ENCODE results near the gene ITFG2. TPM values are rescaled to one million over a fixed set of nuclear protein-coding genes. Genes with fewer than 3 reads are reported as not detected.

ITFG2 gene
- total RNA-seq (2014; rRNA removed; shearing (Covaris generic)) (37.4 and 55.2 TPM in 2 replicates), total RNA-seq (2022) (42.0 and 56.9 TPM in 2 replicates), Bru-seq, nascent RNA (percentile 80 among the genes with signal in this experiment), BruChase-seq, experiment 1, labeled RNA remaining after a 6-hour chase (percentile 81 among the genes with signal in this experiment), BruChase-seq, experiment 2, labeled RNA remaining after a 2-hour chase (percentile 81 among the genes with signal in this experiment)
- long read RNA-seq, transcript ITFG2-201 (12 exons, 2,361 nt): major isoform, 28 of 92 reads
- long read RNA-seq, partial matches to known transcripts: 14 of 92 reads
- long read RNA-seq, other reads (novel, unspliced or antisense): 48 of 92 reads

DNA sequence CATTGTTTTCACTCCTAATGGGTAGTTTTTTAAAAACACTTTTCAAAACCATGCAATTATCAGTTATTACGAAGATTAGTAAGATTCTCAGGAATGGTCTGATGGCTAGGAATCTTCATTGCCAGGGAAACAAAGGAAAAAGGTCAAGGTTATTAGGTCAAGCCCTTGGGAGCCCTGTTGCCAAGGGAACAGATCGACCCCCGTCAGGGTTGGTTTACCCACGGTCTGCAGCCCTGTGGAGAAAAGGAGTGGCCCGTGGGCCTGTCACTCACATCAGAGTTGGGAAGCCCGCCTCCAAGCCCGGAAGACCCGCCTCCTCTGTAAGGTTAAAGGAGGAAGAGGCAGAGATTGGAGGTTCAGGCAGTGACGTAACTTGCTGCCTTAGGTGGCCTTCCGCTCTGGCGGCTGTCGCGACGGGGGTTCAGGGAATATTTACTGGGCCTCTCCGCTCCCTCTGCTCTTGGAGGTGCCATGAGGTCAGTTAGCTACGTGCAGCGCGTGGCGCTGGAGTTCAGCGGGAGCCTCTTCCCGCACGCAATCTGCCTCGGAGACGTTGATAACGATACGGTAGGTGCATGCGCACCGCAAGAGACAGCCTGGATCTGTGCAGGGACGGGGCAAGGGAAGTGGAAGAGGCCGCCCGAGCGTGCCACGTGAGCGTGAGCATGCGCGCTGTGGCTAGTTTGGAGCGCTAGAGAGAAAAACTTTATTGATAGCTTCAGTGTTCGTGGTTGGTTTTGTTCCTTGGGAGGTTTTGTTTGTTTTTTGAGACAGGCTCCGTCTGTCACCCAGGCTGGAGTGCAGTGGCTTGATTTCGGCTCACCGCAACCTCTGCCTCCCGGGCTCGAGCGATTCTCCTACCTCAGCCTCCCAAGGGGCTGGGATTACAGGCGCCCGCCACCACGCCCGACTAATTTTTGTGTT, at the start of gene ITFG2:
Gene ITFG2, plus strand, starts transcription at position 379 of the 924 bp plus-strand sequence. Its CDS starts 93 bp downstream, at position 472.
- Histone ChIP-seq H3K4me1 (ENCODE audit: insufficient read depth, low read length, poor library complexity, severe bottlenecking) (peaks cover 16% of the 10 kb centered on the region), H3K4me3 (ENCODE audit: low read depth, low read length, poor library complexity, severe bottlenecking) (peak within 1 kb of the TSS; percentile 84), H3K9me2 (ENCODE audit: insufficient read depth, low read length) (no peaks in the 10 kb centered on the region), H4K20me1 (ENCODE audit: insufficient read depth, low read length) (no peaks in the 10 kb centered on the region), H3K9me3 (ENCODE audit: low read length) (no peaks in the 10 kb centered on the region), H3K36me3 (ENCODE audit: insufficient read depth, low read length) (peaks cover 35% of the 10 kb centered on the region), H2AFZ (ENCODE audit: low read length) (peak within 1 kb of the TSS; percentile 59; the same call in 1 of the 2 replicates), H3K4me2 (ENCODE audit: low read length) (peak within 1 kb of the TSS; percentile 98), H3K79me2 (ENCODE audit: insufficient read depth, low read depth, low read length) (peaks cover 36% of the 10 kb centered on the region), H3K27ac (ENCODE audit: low read depth, low read length, poor library complexity, severe bottlenecking) (peak within 1 kb of the TSS; percentile 73)
- TSS peak; percentile 81 for BruUV-seq (replicated peaks)
- peak; percentile 99 for DNase-seq (ENCODE audit: low spot score)
- intact Hi-C loops (cut with micrococcal nuclease; ENCODE audit: unreplicated experiment): loop anchor here (1.0 to 2.0 kb wide), 2 partner anchors 17 to 64 kb away; partner anchors contain the start of genes FOXM1 and RHNO1
- POLR2A ChIA-PET: interaction anchor here (0.6 to 1.2 kb wide), 3 partner anchors 24 to 947 kb away, joined by 3 to 4 read pairs (median 3); no protein-coding TSS in a partner anchor
- no peak for TF ChIP-seq EZH2phosphoT487 (IDR thresholded peaks at IDR 0.05; ENCODE audit: borderline replicate concordance, low read depth, low read length)
- TF ChIP-seq, protein P1, sequence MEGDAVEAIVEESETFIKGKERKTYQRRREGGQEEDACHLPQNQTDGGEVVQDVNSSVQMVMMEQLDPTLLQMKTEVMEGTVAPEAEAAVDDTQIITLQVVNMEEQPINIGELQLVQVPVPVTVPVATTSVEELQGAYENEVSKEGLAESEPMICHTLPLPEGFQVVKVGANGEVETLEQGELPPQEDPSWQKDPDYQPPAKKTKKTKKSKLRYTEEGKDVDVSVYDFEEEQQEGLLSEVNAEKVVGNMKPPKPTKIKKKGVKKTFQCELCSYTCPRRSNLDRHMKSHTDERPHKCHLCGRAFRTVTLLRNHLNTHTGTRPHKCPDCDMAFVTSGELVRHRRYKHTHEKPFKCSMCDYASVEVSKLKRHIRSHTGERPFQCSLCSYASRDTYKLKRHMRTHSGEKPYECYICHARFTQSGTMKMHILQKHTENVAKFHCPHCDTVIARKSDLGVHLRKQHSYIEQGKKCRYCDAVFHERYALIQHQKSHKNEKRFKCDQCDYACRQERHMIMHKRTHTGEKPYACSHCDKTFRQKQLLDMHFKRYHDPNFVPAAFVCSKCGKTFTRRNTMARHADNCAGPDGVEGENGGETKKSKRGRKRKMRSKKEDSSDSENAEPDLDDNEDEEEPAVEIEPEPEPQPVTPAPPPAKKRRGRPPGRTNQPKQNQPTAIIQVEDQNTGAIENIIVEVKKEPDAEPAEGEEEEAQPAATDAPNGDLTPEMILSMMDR (conservative IDR thresholded peaks at IDR 0.05; ENCODE audit: low read length): no peak
- CTCF ChIA-PET (ENCODE audit: unreplicated experiment): no interaction called here

DNA sequence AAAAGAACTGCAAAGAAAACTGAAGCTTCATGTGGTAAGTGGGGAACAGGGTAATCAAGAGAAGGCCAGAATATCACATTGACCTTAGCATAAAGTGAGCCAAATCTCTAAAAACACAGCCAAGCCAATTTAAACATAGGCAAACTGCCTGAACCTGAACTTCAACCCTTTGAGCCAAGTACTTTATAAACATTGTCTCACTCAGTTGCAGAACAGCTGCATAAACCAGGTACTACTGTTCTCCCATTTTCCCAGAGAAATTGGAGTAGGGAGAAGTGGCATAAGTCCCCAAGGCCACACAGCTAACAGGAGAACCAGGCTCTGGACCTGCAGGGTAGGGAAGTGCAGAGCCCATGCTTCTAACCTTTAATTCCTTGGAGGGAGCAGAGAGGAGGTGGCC, 48.1 kb upstream of the ITFG2 start:
- ChIA-PET CTCF (ENCODE audit: unreplicated experiment) (interaction anchor here (1.5 kb wide), 1 partner anchor 15 kb away, joined by 3 read pairs; no protein-coding TSS in a partner anchor), POLR2A (no interaction called here)
- no TSS peak for BruUV-seq (replicated peaks)
- Histone ChIP-seq H3K9me2 (ENCODE audit: insufficient read depth, low read length) (no peaks in the 10 kb centered on the region), H3K4me2 (ENCODE audit: low read length) (no peak overlapping the region), H3K9me3 (ENCODE audit: low read length) (no peaks in the 10 kb centered on the region), H2AFZ (ENCODE audit: low read length) (no peak overlapping the region), H3K4me3 (ENCODE audit: low read depth, low read length, poor library complexity, severe bottlenecking) (no peak overlapping the region), H3K27ac (ENCODE audit: low read depth, low read length, poor library complexity, severe bottlenecking) (no peak overlapping the region), H4K20me1 (ENCODE audit: insufficient read depth, low read length) (no peaks in the 10 kb centered on the region), H3K4me1 (ENCODE audit: insufficient read depth, low read length, poor library complexity, severe bottlenecking) (peaks cover 10% of the 10 kb centered on the region), H3K79me2 (ENCODE audit: insufficient read depth, low read depth, low read length) (no peaks in the 10 kb centered on the region), H3K36me3 (ENCODE audit: insufficient read depth, low read length) (no peaks in the 10 kb centered on the region)
- intact Hi-C loops (cut with micrococcal nuclease; ENCODE audit: unreplicated experiment): no loop called here
- no peak for DNase-seq (ENCODE audit: low spot score)
- TF ChIP-seq EZH2phosphoT487 (IDR thresholded peaks at IDR 0.05; ENCODE audit: borderline replicate concordance, low read depth, low read length): no peak
- TF ChIP-seq, protein P1 (conservative IDR thresholded peaks at IDR 0.05; ENCODE audit: low read length): no peak

Data from OCI-LY7 (cell line).